ENCODE data around the gene RNF224.
"Not testable (repeated sequence)": the region's sequence is repeated elsewhere in the genome, so short reads cannot be mapped to it uniquely, and the experiment has no call there.

The RNF224 gene

GRCh38 chr9:137235424-137236237, 8.3 kb downstream of the RNF224 start:
- no peak for DNase-seq (ENCODE audit: low spot score)
- TF ChIP-seq CTCF (IDR thresholded peaks at IDR 0.05; ENCODE audit: extremely low read depth, missing control alignments), result no peak

GRCh38 chr9:137236238-137236935, 9.1 kb downstream of the RNF224 start:
- peak; percentile 98 for DNase-seq (ENCODE audit: low spot score)

GRCh38 chr9:137236936-137237421, 9.7 kb downstream of the RNF224 start:
- TF ChIP-seq CTCF (IDR thresholded peaks at IDR 0.05; ENCODE audit: extremely low read depth, missing control alignments), result no peak
- no peak for DNase-seq (ENCODE audit: low spot score)

More at GRCh38 chr9:137236238-137236935, 9.1 kb downstream of the RNF224 start:
- peak; percentile 97 for TF ChIP-seq CTCF (IDR thresholded peaks at IDR 0.05; ENCODE audit: extremely low read depth, missing control alignments)

- DNase-seq (ENCODE audit: low spot score), result no peak
- no peak for TF ChIP-seq CTCF (IDR thresholded peaks at IDR 0.05; ENCODE audit: extremely low read depth, missing control alignments)
These were observed 10.7 kb downstream of the RNF224 start for GRCh38 chr9:137237759-137238726.

GRCh38 chr9:137239541-137240200, 12.4 kb downstream of the RNF224 start:
- DNase-seq (ENCODE audit: low spot score), result not testable (repeated sequence)

GRCh38 chr9:137240318-137240840, 13.1 kb downstream of the RNF224 start:
- DNase-seq (ENCODE audit: low spot score), result peak; percentile 83
- TF ChIP-seq CTCF (IDR thresholded peaks at IDR 0.05; ENCODE audit: extremely low read depth, missing control alignments), result peak; percentile 21

All from GM20000 (cell line).